ENCODE results near the gene IGSF9B. TPM values are rescaled to one million over a fixed set of nuclear protein-coding genes. Genes with fewer than 3 reads are reported as not detected.

IGSF9B gene
- total RNA-seq, 4 donors from 2014 or later, result 5.2 to 14.5 (median 8.0) TPM

GRCh38 chr11:133887692-133888332 is 69.0 kb downstream of the IGSF9B start:
- intact Hi-C loops (cut with DNase I; ENCODE audit: low total_unique reads), result no loop called here
- H3K4me3 ChIP-seq (ENCODE audit: low read depth, poor library complexity, severe bottlenecking), result no peak overlapping the region
- TF ChIP-seq CTCF (IDR thresholded peaks at IDR 0.05) (no peak), POLR2A (IDR thresholded peaks at IDR 0.05) (no peak)
- no peak for DNase-seq (ENCODE audit: low spot score in 2 of 2)
- 73 to 79% methylated on average over 5 of the region's 5 CpGs for WGBS, 2 donors

- DNase-seq (ENCODE audit: low spot score in 2 of 2), result no peak
- 75 to 81% methylated on average over 3 of the region's 3 CpGs for WGBS, 2 donors
- intact Hi-C loops (cut with DNase I; ENCODE audit: low total_unique reads), result no loop called here
- no peak overlapping the region for H3K4me3 ChIP-seq (ENCODE audit: low read depth, poor library complexity, severe bottlenecking)
- TF ChIP-seq POLR2A (IDR thresholded peaks at IDR 0.05) (no peak), CTCF (IDR thresholded peaks at IDR 0.05) (no peak)
These were observed 70.7 kb downstream of the IGSF9B start for GRCh38 chr11:133886029-133886428.

GRCh38 chr11:133872160-133872559 is 84.6 kb downstream of the IGSF9B start:
- no peak for DNase-seq (ENCODE audit: low spot score in 2 of 2)
- no peak overlapping the region for H3K4me3 ChIP-seq (ENCODE audit: low read depth, poor library complexity, severe bottlenecking)
- intact Hi-C loops (cut with DNase I; ENCODE audit: low total_unique reads), result no loop called here
- TF ChIP-seq CTCF (IDR thresholded peaks at IDR 0.05), result no peak
- no peak for TF ChIP-seq POLR2A (IDR thresholded peaks at IDR 0.05)
- 0 to 35% methylated on average over 1 of the region's 1 CpG for WGBS, 2 donors

GRCh38 chr11:133867456-133867855 is 89.3 kb downstream of the IGSF9B start:
- no peak for TF ChIP-seq CTCF (IDR thresholded peaks at IDR 0.05)
- intact Hi-C loops (cut with DNase I; ENCODE audit: low total_unique reads), result no loop called here
- no peak overlapping the region for H3K4me3 ChIP-seq (ENCODE audit: low read depth, poor library complexity, severe bottlenecking)
- no peak for DNase-seq (ENCODE audit: low spot score in 2 of 2)

- DNase-seq (ENCODE audit: low spot score in 2 of 2), result no peak
- H3K4me3 ChIP-seq (ENCODE audit: low read depth, poor library complexity, severe bottlenecking), result no peak overlapping the region
- WGBS, 2 donors, result 93 to 97% methylated on average over 11 of the region's 11 CpGs
- TF ChIP-seq POLR2A (IDR thresholded peaks at IDR 0.05) (no peak), CTCF (IDR thresholded peaks at IDR 0.05) (no peak)
- intact Hi-C loops (cut with DNase I; ENCODE audit: low total_unique reads), result no loop called here
These were observed 91.3 kb downstream of the IGSF9B start for GRCh38 chr11:133865466-133865865.

- H3K4me3 ChIP-seq (ENCODE audit: low read depth, poor library complexity, severe bottlenecking), result no peak overlapping the region
- TF ChIP-seq CTCF (IDR thresholded peaks at IDR 0.05), result no peak
- TF ChIP-seq POLR2A (IDR thresholded peaks at IDR 0.05), result no peak
- intact Hi-C loops (cut with DNase I; ENCODE audit: low total_unique reads), result no loop called here
- WGBS, 2 donors, result 93 to 95% methylated on average over 14 to 26 of the region's 26 CpGs
- DNase-seq (ENCODE audit: low spot score in 2 of 2), result no peak
These were observed 92.0 kb downstream of the IGSF9B start for GRCh38 chr11:133864756-133865155.

Measured in lower leg skin (tissue), 4 donors.